ENCODE results near the gene OXCT1. TPM values are rescaled to one million over a fixed set of nuclear protein-coding genes. Genes with fewer than 3 reads are reported as not detected.
"Not testable (repeated sequence)": the region's sequence is repeated elsewhere in the genome, so short reads cannot be mapped to it uniquely, and the experiment has no call there.

Gene OXCT1
- total RNA-seq, 1 donor from 2014 or later, result 46.7 TPM

DNA sequence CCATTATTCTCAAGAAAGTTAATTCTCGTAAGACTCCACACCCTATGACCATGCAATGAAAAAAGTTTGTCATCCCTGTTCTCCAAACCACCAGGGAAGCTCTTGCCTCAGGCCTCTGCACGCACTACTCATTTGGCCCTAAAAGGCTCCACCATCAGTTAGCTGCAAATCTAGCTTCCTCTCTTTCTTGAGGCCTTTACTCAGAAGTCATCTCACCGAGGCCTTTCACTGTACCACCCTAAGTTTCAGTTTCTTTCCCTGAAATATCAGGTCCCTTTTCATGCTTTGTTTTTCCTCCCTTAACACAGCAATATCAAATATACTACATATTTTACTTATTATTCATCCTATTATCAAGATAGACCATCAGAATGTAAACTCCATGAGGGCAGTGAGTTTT, 39.1 kb downstream of the OXCT1 start:
- DNase-seq (ENCODE audit: low spot score), result no peak

DNA sequence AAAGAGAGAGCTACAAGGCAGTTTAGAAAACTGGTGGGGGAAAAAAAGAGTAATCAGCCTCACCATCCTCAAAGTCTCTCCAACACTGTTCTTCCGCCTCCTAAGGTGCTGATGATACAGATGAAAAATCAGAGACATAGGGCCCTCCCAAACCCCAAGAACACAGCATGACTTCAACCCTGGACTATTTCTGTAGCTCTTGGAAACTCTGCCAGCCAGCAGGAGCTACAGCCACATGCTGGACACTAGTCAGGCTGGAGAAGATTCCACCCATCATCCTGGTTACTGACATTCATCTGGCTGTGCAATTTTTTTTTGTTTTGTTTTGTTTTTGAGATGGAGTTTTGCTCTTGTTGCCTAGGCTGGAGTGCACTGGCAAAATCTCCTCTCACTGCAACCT, 42.4 kb downstream of the OXCT1 start:
- no peak for DNase-seq (ENCODE audit: low spot score)

DNA sequence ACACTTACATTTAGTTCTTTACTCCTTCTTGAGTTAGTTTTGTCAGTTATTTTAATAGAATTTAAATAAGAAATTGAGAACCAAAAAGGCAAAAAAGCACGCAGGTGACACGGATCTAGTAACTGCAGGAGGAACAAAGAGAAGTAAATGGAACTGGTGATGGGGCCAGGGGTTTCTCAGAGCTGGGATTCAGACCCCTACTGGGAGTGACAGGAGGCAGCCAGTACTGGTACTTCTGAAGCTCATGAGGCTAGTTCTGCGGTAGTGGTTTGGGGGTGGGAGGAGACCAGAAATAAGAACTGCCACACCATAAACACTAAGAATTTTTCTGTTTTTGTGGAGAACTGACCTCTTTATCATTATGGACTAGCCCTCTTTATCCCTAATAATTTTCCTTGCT, 48.2 kb downstream of the OXCT1 start:
- no peak for DNase-seq (ENCODE audit: low spot score)

DNA sequence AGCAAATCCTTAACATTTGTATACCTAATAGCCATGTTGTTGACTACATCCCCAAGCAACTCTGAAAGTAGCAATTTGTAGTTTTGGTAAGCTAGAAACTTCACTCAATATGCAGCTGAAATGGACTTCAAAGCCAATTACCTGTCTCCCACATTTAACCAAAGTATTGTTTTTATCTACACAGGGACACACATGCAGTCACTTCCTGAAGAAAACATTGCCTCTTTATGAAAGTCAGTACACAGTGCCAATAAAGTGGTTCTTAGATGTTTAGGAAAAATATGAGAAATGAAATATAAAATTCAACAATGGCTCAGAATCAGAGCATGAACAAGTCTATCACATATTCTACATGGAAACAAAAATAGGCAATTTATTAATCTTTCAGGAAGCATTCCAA, 49.2 kb downstream of the OXCT1 start:
- DNase-seq (ENCODE audit: low spot score), result no peak

DNA sequence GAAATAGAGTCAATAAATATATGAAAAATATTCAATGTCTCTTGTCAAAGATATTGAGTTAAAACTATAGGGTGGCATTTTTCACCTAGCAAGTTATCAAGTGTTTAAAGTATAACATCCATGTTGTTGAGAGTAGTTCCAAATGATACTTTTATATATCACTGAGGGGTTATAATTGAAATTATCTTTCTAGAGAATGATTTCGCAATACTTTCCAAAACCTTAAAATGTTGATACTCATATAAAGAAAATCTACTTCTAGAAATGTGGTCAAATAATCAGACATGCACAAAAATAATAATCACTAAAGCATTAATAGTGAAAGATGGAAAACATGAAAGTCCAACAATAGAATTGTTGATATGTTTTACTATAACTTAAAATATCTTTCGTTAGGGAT, 50.1 kb downstream of the OXCT1 start:
- DNase-seq (ENCODE audit: low spot score), result no peak

DNA sequence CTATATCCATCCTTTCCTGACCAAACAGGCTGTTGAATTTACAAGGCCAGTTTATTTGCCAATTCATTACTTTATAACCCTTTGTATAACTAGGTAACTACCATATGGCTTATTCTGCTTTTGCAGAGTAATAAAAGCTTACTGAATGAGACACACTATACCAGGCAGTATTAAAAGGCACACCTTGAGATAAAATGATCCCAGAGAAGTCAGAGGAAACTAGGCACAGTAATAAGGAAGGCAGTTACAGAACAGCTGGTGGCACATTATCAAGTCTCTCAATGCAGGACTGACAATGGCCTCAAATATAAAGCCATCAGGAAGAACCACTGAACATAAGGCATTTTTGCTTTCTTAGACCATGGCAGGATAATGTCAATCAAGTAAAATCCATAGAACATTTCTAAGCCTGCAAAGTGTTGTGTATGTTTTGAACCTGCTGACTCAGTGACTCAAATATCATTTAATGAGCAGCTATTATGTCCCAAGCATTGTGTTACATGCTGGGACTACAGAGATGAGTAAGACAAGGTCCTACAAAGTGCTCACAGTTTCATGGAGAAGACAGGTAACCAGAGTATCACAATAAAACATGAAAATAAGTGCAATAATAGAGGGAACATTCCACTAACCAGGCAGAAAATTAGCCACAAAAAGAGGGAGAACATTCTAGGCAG, 52.5 kb downstream of the OXCT1 start:
- no peak for DNase-seq (ENCODE audit: low spot score)

DNA sequence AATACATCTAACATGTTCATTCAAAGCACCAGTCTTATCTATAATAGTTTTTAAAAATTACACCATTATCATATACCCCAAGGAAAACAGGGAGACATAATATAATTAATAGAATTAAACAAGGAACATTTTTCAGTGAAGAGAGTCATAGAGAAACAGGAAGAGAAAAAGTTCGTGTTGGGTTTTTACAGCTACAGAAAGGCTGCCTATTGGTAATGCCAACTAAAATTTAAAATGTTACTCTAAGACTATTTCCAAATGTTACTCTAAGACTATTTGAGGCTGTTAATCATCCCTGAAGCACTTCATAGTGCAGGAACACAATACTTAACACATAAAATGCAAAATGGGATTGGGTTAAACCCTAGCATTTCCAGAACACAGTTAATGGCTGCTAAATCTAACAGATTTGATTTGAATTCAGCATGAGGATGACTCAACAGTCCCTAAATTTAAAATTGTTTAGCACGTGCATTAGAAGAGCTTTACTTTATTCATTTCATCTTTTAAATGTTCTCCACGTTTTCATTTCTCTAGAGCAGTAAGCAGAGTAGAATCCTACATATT, 54.5 kb downstream of the OXCT1 start:
- DNase-seq (ENCODE audit: low spot score), result no peak

DNA sequence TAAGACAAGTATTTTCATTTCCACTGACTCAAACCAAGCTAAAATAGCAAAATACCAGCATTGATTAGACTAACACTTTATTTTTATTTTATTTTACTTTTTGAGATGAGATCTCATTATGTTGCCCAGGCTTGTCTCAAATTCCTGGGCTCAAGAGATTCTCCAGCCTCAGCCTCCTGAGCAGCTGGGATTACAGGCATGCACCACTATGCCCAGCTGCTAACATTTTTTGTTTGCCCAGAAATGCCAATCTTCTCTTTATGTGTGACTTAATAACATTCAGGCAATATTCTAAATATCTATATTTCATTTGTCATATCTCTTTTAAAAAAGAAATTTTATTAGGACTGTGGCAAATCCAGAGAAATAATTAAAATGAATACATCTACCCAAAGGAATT, 55.0 kb downstream of the OXCT1 start:
- no peak for DNase-seq (ENCODE audit: low spot score)

DNA sequence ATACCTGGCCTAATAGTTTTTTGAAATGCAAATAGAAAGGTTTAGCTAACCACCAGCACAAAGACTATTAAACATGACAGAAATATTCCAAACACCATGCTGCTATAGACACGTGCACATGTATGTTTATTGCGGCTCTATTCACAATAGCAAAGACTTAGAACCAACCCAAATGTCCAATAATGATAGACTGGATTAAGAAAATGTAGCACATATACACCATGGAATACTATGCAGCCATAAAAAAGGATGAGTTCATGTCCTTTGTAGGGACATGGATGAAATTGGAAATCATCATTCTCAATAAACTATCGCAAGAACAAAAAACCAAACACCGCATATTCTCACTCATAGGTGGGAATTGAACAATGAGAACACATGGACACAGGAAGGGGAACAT, 55.9 kb downstream of the OXCT1 start:
- DNase-seq (ENCODE audit: low spot score), result not testable (repeated sequence)

DNA sequence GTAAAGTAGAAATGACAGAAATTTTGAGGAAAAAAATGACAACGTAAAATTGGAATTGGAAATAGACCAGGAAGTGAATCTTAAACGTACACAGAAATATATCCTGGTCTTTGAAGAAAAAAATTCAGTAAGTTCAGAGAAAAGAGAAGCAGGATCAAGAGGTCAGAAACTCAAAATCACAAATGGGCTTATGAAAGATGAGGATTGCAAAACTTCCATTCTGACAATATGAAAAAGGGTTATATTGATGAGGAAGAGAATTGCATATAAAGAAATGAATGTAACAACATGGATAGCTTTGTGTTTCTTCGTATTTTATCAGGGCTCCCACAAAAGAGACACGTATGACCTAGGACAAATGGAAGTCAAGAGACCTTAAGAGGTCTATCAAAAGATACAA, 58.1 kb downstream of the OXCT1 start:
- no peak for DNase-seq (ENCODE audit: low spot score)

DNA sequence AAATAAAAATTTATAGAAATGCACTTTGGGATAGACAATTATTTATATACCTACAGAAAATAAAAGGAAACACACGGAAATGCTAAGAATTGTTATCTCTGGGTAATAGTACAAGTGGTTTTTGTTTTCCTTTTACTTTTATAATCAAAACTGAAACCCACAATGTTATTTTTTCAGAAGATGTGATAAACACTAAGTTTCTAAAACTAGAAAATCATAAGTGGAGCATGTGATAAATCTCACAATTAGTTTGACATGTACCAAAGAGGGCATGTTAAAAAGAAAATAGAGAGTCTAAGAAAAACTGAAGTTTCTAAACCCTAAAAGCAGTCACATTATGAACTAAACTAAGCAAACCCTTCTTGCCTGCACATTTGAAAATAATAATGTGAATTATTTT, 61.1 kb downstream of the OXCT1 start:
- no peak for DNase-seq (ENCODE audit: low spot score)

DNA sequence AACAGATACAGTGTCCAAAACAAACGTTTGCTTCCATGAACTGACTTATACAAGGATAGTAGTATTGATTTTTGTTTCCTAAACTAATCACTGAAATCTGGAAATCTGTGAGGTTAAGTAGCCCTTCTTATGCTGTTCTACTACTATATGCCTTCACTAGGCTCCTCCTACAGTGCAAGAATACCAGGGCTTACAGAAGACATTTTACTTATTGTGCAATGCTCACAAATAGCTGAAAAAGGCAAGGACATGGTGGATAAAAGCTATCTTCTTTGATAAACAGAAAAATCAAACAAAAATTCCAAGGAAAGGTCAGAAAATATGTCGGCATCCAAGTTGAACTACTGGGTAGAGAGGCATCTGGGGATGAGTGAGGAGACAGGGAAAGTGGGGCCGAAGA, 61.9 kb downstream of the OXCT1 start:
- DNase-seq (ENCODE audit: low spot score), result no peak

DNA sequence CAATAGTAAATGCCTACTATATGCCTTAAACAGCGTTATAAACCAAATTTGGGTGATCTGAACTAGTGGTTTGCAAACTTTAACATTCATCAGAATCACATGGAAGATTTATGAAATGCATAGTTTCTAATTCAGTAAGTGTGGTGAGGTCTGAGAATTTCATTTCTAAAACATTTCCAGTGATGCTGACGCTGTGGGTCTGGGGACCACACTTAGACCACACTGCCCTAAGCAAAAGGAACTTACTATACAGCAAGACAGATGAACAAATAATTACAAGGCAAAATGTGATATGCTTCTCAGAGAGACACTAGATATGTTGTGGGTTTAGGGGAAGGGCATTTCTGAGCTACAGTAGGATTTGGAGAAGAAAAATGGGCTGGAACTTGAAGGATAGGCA, 72.6 kb downstream of the OXCT1 start:
- no peak for DNase-seq (ENCODE audit: low spot score)

DNA sequence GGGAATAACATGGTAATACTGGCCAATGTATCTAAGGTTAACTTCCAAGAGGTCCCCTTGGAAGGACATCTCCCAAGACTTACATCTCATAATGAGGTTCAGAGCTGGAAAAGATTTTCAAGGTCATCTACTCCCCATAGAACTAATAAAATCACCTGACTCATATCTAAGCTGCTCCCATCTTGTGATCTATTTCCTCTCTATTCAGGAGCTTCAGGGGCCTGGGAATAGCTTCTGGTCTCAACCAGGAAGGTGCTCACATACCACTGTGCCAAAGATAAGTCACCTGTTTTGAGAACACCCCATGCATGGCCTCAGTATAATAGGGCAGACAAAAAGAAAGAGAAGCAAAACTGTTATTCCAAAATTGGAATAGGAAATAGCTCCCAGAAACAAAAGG, 74.2 kb downstream of the OXCT1 start:
- no peak for DNase-seq (ENCODE audit: low spot score)

DNA sequence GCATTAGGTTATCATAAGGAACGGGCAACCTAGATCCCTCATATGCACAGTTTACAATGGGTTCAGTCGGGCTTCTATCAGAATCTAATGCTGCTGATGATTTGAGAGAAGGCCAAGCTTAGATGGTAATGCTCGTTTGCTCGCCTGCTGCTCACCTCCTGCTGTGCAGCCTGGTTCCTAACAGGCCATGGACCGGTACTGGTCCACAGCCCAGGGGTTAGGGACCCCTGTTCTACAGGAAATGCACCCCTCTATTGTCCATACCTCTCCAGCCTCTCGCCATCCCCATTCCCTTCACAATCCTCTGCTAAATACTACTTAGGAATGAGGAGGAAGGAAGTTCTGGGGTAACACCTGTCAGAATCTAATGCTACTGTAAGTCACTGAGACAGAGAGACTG, 75.1 kb downstream of the OXCT1 start:
- no peak for DNase-seq (ENCODE audit: low spot score)

DNA sequence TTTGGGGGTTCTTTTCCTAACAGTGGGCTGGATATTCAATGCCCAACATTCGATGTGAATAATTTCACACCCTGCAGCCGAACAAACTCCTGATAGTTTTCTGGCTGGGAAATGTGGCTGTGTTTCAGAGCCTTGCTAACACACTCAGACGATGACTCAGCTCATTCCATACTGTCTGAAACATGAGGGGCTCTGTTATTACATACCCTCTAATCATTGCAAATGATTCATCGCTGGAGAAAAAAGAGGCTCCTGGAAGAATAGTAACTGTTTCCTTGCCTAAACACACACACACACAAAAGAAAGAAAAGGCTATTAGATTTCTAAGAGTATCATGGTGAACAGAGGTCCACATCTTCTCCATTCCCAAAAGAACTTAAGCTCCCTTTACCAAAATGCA, 75.8 kb downstream of the OXCT1 start:
- no peak for DNase-seq (ENCODE audit: low spot score)

DNA sequence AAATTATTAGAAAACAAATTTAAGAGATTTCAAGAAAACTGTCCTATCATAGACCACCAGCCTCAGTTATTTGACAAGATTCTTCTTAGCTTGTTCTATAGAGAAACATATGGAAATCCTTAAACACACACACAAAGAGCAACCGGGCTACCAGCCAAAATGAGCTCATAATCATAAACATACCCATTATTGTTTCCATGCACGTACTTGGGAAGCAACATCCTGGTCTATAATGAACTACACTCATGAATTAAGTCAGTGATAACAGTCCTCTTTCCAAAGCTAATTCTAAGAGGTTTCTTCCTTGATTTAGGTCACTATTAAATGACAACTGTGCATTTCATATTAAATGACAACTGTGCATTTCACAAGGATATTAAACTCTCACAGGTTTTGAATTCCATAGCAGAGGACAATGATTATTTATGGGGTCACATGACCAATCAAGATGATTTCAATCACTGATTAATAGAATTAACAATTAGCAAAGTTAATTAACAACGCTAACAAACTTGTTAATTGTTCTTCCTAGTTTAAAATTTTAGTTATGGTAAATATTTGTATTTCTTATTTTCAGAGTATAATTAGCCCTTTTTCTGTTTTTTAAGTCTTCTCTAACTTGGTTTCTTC, 77.0 kb downstream of the OXCT1 start:
- no peak for DNase-seq (ENCODE audit: low spot score)

DNA sequence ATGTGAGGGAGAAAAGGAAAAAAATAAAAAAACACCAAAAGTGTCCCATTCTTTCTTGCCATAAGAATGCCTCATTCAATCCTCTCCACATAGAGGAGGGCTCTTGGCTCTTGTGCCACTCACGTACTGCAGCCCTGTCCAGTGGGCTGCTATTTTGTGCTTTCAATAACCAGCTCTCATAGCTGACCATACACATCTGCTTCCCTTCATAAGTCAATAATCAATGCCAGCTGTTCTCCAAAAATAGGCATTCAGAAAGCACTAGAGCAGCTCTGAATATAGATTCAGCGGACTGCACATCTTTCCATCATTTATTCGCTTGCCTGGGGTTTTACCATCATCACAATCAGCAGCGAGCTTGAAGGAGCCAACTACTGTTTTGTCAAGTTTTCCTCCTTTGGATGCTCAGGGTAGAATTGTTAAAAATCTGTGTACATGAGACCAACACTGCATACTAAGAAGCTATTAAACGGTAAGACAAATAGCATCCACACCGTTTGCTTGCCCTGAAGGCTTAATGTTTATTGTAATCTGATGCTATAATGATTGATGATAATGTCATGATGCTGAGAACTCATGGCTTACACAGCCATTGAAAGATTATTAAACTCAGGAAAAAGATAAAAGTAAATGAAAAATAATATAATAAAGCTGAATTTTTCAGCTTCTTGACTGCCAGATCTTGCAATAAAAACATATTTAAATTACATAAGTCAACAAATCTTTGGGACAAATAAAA, 80.0 kb downstream of the OXCT1 start:
- DNase-seq (ENCODE audit: low spot score), result no peak

DNA sequence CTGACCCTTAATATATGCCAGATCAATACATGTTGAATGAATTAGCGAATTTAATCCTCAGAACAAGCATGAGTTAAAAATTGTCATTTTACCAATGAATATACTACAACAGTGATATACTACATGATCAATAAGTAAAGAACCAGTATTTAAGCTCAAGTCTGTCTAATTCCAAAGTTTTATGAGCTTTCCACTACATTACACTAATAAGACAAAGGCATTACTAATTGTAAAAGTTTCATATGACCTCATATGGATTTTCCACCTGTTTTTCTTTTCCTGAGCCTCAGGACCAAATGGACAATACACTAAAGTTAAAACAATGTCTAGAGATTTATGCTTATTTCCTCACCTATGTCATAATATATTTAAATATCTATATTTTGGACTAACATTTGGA, 80.8 kb downstream of the OXCT1 start:
- no peak for DNase-seq (ENCODE audit: low spot score)

DNA sequence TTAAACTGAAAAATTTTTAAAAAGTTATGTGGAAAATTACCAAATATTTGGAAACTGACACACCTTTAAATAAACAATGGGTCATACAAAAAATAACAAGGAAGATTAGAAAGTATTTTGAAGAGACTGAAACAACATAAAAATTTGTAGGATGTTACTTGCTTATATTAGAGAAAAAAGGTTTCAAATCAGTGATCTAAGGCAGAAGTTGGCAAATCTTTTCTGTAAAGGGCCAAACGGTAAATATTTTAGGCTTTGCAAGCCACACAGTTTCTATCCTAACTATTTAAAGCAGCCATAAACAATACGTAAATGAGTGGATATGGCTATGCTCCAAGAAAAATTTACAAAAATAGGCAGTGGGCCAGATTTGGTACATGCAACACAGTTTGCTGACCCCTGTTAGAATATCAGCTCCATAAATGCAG, 81.3 kb downstream of the OXCT1 start:
- no peak for DNase-seq (ENCODE audit: low spot score)

DNA sequence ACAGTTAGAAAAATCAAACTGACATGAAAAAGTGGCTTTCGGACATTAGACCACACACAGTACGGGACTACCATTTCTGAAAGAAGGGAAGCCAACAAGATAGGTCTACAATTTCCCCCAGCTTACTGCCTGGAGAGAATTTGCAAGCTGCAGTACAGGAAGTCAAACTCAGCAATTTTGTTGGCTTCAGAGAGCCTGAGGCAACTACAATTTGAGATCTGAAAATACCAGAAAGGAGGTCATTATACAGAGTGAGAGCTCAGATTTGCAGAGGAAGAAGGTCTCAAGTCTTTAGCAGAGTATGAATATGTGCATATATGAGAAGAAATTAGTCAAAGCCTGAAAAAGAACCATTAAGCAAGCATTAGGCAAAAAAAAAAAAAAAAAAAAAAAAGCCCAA, 83.0 kb downstream of the OXCT1 start:
- no peak for DNase-seq (ENCODE audit: low spot score)

DNA sequence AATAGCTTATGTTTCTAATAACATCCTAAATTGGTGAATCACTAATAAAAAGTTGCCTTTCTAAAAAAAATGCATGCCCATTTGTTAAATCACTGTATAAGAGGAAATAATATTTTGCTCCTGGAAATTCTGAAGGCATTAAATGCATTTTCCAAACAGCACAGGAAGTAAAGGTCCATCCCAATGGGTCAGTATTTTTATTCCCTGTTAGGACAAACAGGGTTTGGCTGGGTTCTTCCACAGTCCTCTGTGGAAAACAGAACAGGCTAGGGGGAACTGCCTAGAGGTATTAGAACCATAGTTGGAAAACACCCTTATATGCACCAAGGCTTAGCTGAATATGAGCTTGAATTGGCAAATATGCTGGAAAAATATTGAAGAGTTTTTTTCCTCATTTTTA, 85.2 kb downstream of the OXCT1 start:
- DNase-seq (ENCODE audit: low spot score), result no peak

Measured in mesenteric fat pad (tissue), 1 donor.